ENCODE measurements around the gene OR2AG2. TPM values are rescaled to one million over a fixed set of nuclear protein-coding genes. Genes with fewer than 3 reads are reported as not detected.

The OR2AG2 gene
- total and polyA plus RNA-seq, 2 donors (not counting 1 experiment from before 2014, with no cell fraction given) = 0.27 TPM; not detected in 1

GRCh38 chr11:6799402-6799801 is 27.6 kb upstream of the OR2AG2 start, which contains the start of gene OR6A2:
OR6A2 (minus strand) TSS chr11:6799689; CDS start chr11:6795708, 3,981 bp downstream.
- no peak within 1 kb of the TSS for H3K9ac ChIP-seq (ENCODE audit: low read length)
- ATAC-seq (ENCODE audit: low read depth) (no peak), DNase-seq (no peak)
- peaks cover 0 to 6% (median 0%) of the 10 kb centered on the region in 4 experiments for H3K27me3 ChIP-seq (replicated peaks in 1 of 4; ENCODE audit: control extremely low read depth in 1 of 4, control insufficient read depth in 3 of 4, insufficient read depth in 4 of 4, low read length in 3 of 4)
- CTCF ChIA-PET = interaction anchor here (0.7 to 0.9 kb wide), 2 partner anchors 12 to 27 kb away, joined by 3 to 4 read pairs; no protein-coding TSS in a partner anchor
- no peak within 1 kb of the TSS for H2AFZ ChIP-seq (ENCODE audit: insufficient read depth, low read depth, low read length, poor library complexity, severe bottlenecking)
- H3K4me3 ChIP-seq (ENCODE audit: control extremely low read depth in 1 of 5, extremely low read depth in 1 of 5, insufficient read depth in 1 of 5, low read depth in 2 of 5, low read length in 4 of 5) = no peak within 1 kb of the TSS
- H4K20me1 ChIP-seq (ENCODE audit: control insufficient read depth, insufficient read depth, low read length, poor library complexity, severe bottlenecking) = no peaks in the 10 kb centered on the region
- no peaks in the 10 kb centered on the region for H3K36me3 ChIP-seq (replicated peaks in 1 of 2; ENCODE audit: control extremely low read depth in 1 of 2, control insufficient read depth in 1 of 2, extremely low read depth in 1 of 2, insufficient read depth in 2 of 2, low read length in 1 of 2)
- no peak within 1 kb of the TSS for H3K4me3 Mint-ChIP-seq
- H3K9me3 Mint-ChIP-seq (ENCODE audit: insufficient read depth) = peaks cover 6% of the 10 kb centered on the region
- no CpG with 5 or more reads among the region's 1 CpG for WGBS (ENCODE audit: insufficient coverage)
- H3K9me3 ChIP-seq (ENCODE audit: control extremely low read depth in 1 of 3, control insufficient read depth in 2 of 3, insufficient read depth in 1 of 3, low read length in 2 of 3) = peaks cover 0 to 11% (median 1%) of the 10 kb centered on the region in 3 donors
- no peaks in the 10 kb centered on the region for H3K4me1 Mint-ChIP-seq
- intact Hi-C loops (cut with micrococcal nuclease) = no loop called here
- no peak within 1 kb of the TSS for H3K4me2 ChIP-seq (replicated peaks; ENCODE audit: low read depth, low read length, poor library complexity, severe bottlenecking)
- H3K27ac ChIP-seq (ENCODE audit: low read length in 2 of 2) = no peak within 1 kb of the TSS
- H3K79me2 ChIP-seq (ENCODE audit: control insufficient read depth, insufficient read depth, low read length) = no peaks in the 10 kb centered on the region
- H3K27me3 Mint-ChIP-seq = peaks cover 4% of the 10 kb centered on the region
- no peaks in the 10 kb centered on the region for H3K4me1 ChIP-seq (ENCODE audit: control insufficient read depth in 2 of 2, insufficient read depth in 2 of 2, low read length in 2 of 2)
- POLR2A ChIA-PET = no interaction called here
- no peak within 1 kb of the TSS for H3K27ac Mint-ChIP-seq
- TF ChIP-seq CTCF (IDR thresholded peaks at IDR 0.05) (no peak), EZH2 (IDR thresholded peaks at IDR 0.05; ENCODE audit: borderline replicate concordance, insufficient read depth, low read depth, low read length, poor library complexity, severe bottlenecking) (no peak)

- WGBS (ENCODE audit: insufficient coverage) = 83% methylated on average over 4 of the region's 4 CpGs
- no peak overlapping the region for H3K27ac Mint-ChIP-seq
- no peak overlapping the region for H3K27ac ChIP-seq (ENCODE audit: low read length in 2 of 2)
- no peaks in the 10 kb centered on the region for H3K27me3 ChIP-seq (replicated peaks in 1 of 4; ENCODE audit: control extremely low read depth in 1 of 4, control insufficient read depth in 3 of 4, insufficient read depth in 4 of 4, low read length in 3 of 4)
- peaks cover under 1% of the 10 kb centered on the region for H3K27me3 Mint-ChIP-seq
- H2AFZ ChIP-seq (ENCODE audit: insufficient read depth, low read depth, low read length, poor library complexity, severe bottlenecking) = no peak overlapping the region
- H3K4me2 ChIP-seq (replicated peaks; ENCODE audit: low read depth, low read length, poor library complexity, severe bottlenecking) = no peak overlapping the region
- no peaks in the 10 kb centered on the region for H3K36me3 ChIP-seq (replicated peaks in 1 of 2; ENCODE audit: control extremely low read depth in 1 of 2, control insufficient read depth in 1 of 2, extremely low read depth in 1 of 2, insufficient read depth in 2 of 2, low read length in 1 of 2)
- ChIA-PET POLR2A (no interaction called here), CTCF (interaction anchor here (0.6 to 2.1 kb wide), 2 partner anchors 18 to 546 kb away, joined by 3 to 9 read pairs; no protein-coding TSS in a partner anchor)
- no peaks in the 10 kb centered on the region for H3K79me2 ChIP-seq (ENCODE audit: control insufficient read depth, insufficient read depth, low read length)
- TF ChIP-seq CTCF (IDR thresholded peaks at IDR 0.05) (no peak), EZH2 (IDR thresholded peaks at IDR 0.05; ENCODE audit: borderline replicate concordance, insufficient read depth, low read depth, low read length, poor library complexity, severe bottlenecking) (no peak)
- DNase-seq (no peak), ATAC-seq (ENCODE audit: low read depth) (no peak)
- no peak overlapping the region for H3K4me3 Mint-ChIP-seq
- no peaks in the 10 kb centered on the region for H3K9me3 Mint-ChIP-seq (ENCODE audit: insufficient read depth)
- no peaks in the 10 kb centered on the region for H3K4me1 Mint-ChIP-seq
- no peak overlapping the region for H3K4me3 ChIP-seq (ENCODE audit: control extremely low read depth in 1 of 5, extremely low read depth in 1 of 5, insufficient read depth in 1 of 5, low read depth in 2 of 5, low read length in 4 of 5)
- H4K20me1 ChIP-seq (ENCODE audit: control insufficient read depth, insufficient read depth, low read length, poor library complexity, severe bottlenecking) = no peaks in the 10 kb centered on the region
- no peaks in the 10 kb centered on the region for H3K9me3 ChIP-seq (ENCODE audit: control extremely low read depth in 1 of 3, control insufficient read depth in 2 of 3, insufficient read depth in 1 of 3, low read length in 2 of 3)
- H3K4me1 ChIP-seq (ENCODE audit: control insufficient read depth in 2 of 2, insufficient read depth in 2 of 2, low read length in 2 of 2) = no peaks in the 10 kb centered on the region
- no peak overlapping the region for H3K9ac ChIP-seq (ENCODE audit: low read length)
- intact Hi-C loops (cut with micrococcal nuclease) = no loop called here
Measured at GRCh38 chr11:6794639-6795038, 22.9 kb upstream of the OR2AG2 start.
